RWPE2 (cell line): ENCODE measurements around the gene CYB5D1.
A peak's percentile ranks its signal among the peaks of the same experiment; 100 is the strongest.

Experiments
- ATAC-seq: fragments of 200-7000 bp; cut with Tn5 transposase; 3 replicates; pipeline ENCODE4 v1.9.1; 2021; ENCODE audit warnings: low read depth
- DNase-seq: peaks from one replicate; pipeline ENCODE4 v3.0.0-alpha.2; 2020; ENCODE audit warnings: low spot score
- H3K27ac ChIP-seq: fragments of 450-650 bp; 2 replicates; pipeline ENCODE4 v1.5.1; 2017; ENCODE audit warnings: mild to moderate bottlenecking; ENCODE audit not compliant: poor library complexity, severe bottlenecking
- H3K27me3 ChIP-seq: fragments of 250-450 bp; sonication (Bioruptor Pico); 2 replicates; pipeline ENCODE4 v1.5.1; 2021; ENCODE audit warnings: mild to moderate bottlenecking, moderate library complexity; ENCODE audit not compliant: insufficient read depth, poor library complexity, severe bottlenecking
- H3K36me3 ChIP-seq: fragments of 250-450 bp; sonication (Bioruptor Pico); 2 replicates; pipeline ENCODE4 v1.5.1; 2020; ENCODE audit warnings: low read depth, mild to moderate bottlenecking, moderate library complexity
- H3K4me1 ChIP-seq: fragments of 250-450 bp; sonication (Bioruptor Pico); 2 replicates; pipeline ENCODE4 v1.5.1; 2021; ENCODE audit warnings: mild to moderate bottlenecking, moderate library complexity; ENCODE audit not compliant: insufficient read depth, poor library complexity, severe bottlenecking
- H3K4me3 ChIP-seq: fragments of 250-450 bp; sonication (Bioruptor Pico); 2 replicates; pipeline ENCODE4 v1.5.1; 2021; ENCODE audit warnings: mild to moderate bottlenecking, moderate library complexity; ENCODE audit not compliant: severe bottlenecking
- H3K9me3 ChIP-seq: fragments of 250-450 bp; sonication (Bioruptor Pico); 2 replicates; pipeline ENCODE4 v1.5.1; 2021; ENCODE audit warnings: mild to moderate bottlenecking, moderate library complexity; ENCODE audit not compliant: severe bottlenecking
- CTCF ChIP-seq: fragments of 450-650 bp; IDR thresholded peaks from one replicate; pipeline ENCODE4 v1.5.1; 2017; ENCODE audit warnings: mild to moderate bottlenecking, moderate library complexity; ENCODE audit not compliant: poor library complexity, severe bottlenecking

CYB5D1 gene

GRCh38 chr17:7903154-7904103, 45.6 kb downstream of the CYB5D1 start:
- Histone ChIP-seq H3K36me3 (peaks cover 90% of the 10 kb centered on the region), H3K4me1 (no peaks in the 10 kb centered on the region), H3K27ac (no peak overlapping the region), H3K4me3 (no peak overlapping the region), H3K27me3 (no peaks in the 10 kb centered on the region), H3K9me3 (no peaks in the 10 kb centered on the region)
- ATAC-seq (peak; percentile 33; the same call in 1 of the 3 replicates), DNase-seq (no peak)
- no peak for TF ChIP-seq CTCF

GRCh38 chr17:7909089-7909488, 51.3 kb downstream of the CYB5D1 start:
- Histone ChIP-seq H3K4me3 (no peak overlapping the region), H3K27me3 (no peaks in the 10 kb centered on the region), H3K9me3 (no peaks in the 10 kb centered on the region), H3K36me3 (peaks cover 65% of the 10 kb centered on the region), H3K27ac (no peak overlapping the region), H3K4me1 (peaks cover 1% of the 10 kb centered on the region)
- ATAC-seq: no peak
- no peak for DNase-seq
- TF ChIP-seq CTCF: no peak

GRCh38 chr17:7910281-7910680, 52.5 kb downstream of the CYB5D1 start:
- no peaks in the 10 kb centered on the region for H3K27me3 ChIP-seq
- H3K4me1 ChIP-seq: peaks cover 9% of the 10 kb centered on the region
- H3K9me3 ChIP-seq: no peaks in the 10 kb centered on the region
- no peak overlapping the region for H3K27ac ChIP-seq
- no peak overlapping the region for H3K4me3 ChIP-seq
- ATAC-seq (no peak), DNase-seq (no peak)
- no peak for TF ChIP-seq CTCF
- peaks cover 53% of the 10 kb centered on the region for H3K36me3 ChIP-seq

DNA sequence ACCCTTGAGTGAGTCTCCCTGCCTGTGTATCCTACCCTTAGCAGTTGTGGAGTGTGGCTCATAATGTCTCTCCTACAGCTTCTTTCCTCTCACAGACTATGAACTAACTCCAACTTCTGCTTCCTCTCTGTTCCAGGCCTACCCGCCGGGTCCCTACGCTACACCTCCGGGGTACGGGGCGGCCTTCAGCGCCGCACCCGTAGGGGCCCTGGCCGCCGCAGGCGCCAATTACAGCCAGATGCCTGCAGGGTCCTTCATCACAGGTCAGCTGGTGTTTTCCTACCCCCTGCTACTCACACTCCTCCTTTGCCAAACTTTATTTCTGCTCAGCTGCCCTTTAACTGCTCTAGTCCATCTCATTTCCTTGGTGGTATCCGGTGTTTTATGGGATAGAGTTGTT, 52.9 kb downstream of the CYB5D1 start:
- H3K4me1 ChIP-seq: peaks cover 9% of the 10 kb centered on the region
- H3K4me3 ChIP-seq: no peak overlapping the region
- no peaks in the 10 kb centered on the region for H3K27me3 ChIP-seq
- DNase-seq (no peak), ATAC-seq (no peak)
- H3K9me3 ChIP-seq: no peaks in the 10 kb centered on the region
- H3K36me3 ChIP-seq: peaks cover 49% of the 10 kb centered on the region
- no peak overlapping the region for H3K27ac ChIP-seq
- TF ChIP-seq CTCF: no peak

DNA sequence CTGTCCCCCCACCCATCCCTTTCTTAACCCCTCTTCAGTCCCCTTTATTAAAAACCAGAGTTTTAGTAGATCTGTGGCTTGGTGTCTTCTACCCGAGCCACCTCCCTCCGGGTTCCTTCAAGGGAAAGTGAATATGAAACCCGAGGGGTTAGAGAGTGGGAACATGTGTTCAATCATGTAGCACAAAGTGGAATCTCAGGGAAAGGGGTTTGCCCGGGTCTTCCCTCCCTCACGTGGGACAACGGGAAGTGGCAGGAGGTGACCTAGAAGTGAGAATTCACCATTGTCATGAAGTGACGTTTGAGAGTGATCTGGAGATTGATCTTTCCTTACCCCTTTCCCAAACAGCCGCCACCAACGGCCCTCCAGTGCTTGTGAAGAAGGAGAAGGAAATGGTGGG, 53.3 kb downstream of the CYB5D1 start:
- no peak for DNase-seq
- H3K4me1 ChIP-seq: peaks cover 9% of the 10 kb centered on the region
- H3K36me3 ChIP-seq: peaks cover 45% of the 10 kb centered on the region
- no peak for TF ChIP-seq CTCF
- ATAC-seq: no peak
- no peaks in the 10 kb centered on the region for H3K9me3 ChIP-seq
- no peak overlapping the region for H3K27ac ChIP-seq
- no peak overlapping the region for H3K4me3 ChIP-seq
- H3K27me3 ChIP-seq: no peaks in the 10 kb centered on the region
